ENCODE data around the gene RARA.

RARA gene
- total RNA-seq, result 141 reads per million, percentile 88 among the genes with 10 or more reads in this experiment

- DNase-seq, result no peak
These were observed at the start of gene RARA for GRCh38 chr17:40309031-40309948. RARA (plus strand) TSS chr17:40309180; CDS start chr17:40331219, 22,039 bp downstream.

- no peak for DNase-seq
These were observed 49.5 kb upstream of the RARA start for GRCh38 chr17:40259505-40259904.

GRCh38 chr17:40260528-40260927 is 48.5 kb upstream of the RARA start:
- DNase-seq, result no peak

GRCh38 chr17:40264458-40265185 is 44.4 kb upstream of the RARA start:
- no peak for DNase-seq

- DNase-seq, result no peak
These were observed 43.6 kb upstream of the RARA start for GRCh38 chr17:40265337-40265736.

- DNase-seq, result no peak
These were observed 42.1 kb upstream of the RARA start for GRCh38 chr17:40266882-40267281.

- no peak for DNase-seq
These were observed 40.8 kb upstream of the RARA start for GRCh38 chr17:40268141-40268712.

GRCh38 chr17:40278414-40278813 is 30.6 kb upstream of the RARA start:
- no peak for DNase-seq

- no peak for DNase-seq
These were observed 29.6 kb upstream of the RARA start for GRCh38 chr17:40279402-40279801.

- no peak for DNase-seq
These were observed 27.3 kb upstream of the RARA start for GRCh38 chr17:40281663-40282062.

- no peak for DNase-seq
These were observed 25.3 kb upstream of the RARA start for GRCh38 chr17:40283662-40284061.

GRCh38 chr17:40284085-40284713 is 24.8 kb upstream of the RARA start:
- no peak for DNase-seq

GRCh38 chr17:40286473-40286872 is 22.5 kb upstream of the RARA start:
- no peak for DNase-seq

- DNase-seq, result no peak
These were observed 21.9 kb upstream of the RARA start for GRCh38 chr17:40287159-40287493.

- peak; percentile 99 for DNase-seq
These were observed 21.2 kb upstream of the RARA start, which contains the start of gene CDC6 for GRCh38 chr17:40287494-40288369. CDC6 (plus strand) TSS chr17:40287879; CDS start chr17:40289421, 1,542 bp downstream.

- DNase-seq, result no peak
These were observed 18.2 kb upstream of the RARA start for GRCh38 chr17:40290629-40291280.

GRCh38 chr17:40291281-40291664 is 17.7 kb upstream of the RARA start:
- no peak for DNase-seq

- no peak for DNase-seq
These were observed 15.6 kb upstream of the RARA start for GRCh38 chr17:40293363-40293762.

- DNase-seq, result no peak
These were observed 13.2 kb upstream of the RARA start for GRCh38 chr17:40295488-40296436.

GRCh38 chr17:40297511-40297910 is 11.5 kb upstream of the RARA start:
- DNase-seq, result no peak
